ENCODE measurements around the gene HACD2.

HACD2 gene

DNA sequence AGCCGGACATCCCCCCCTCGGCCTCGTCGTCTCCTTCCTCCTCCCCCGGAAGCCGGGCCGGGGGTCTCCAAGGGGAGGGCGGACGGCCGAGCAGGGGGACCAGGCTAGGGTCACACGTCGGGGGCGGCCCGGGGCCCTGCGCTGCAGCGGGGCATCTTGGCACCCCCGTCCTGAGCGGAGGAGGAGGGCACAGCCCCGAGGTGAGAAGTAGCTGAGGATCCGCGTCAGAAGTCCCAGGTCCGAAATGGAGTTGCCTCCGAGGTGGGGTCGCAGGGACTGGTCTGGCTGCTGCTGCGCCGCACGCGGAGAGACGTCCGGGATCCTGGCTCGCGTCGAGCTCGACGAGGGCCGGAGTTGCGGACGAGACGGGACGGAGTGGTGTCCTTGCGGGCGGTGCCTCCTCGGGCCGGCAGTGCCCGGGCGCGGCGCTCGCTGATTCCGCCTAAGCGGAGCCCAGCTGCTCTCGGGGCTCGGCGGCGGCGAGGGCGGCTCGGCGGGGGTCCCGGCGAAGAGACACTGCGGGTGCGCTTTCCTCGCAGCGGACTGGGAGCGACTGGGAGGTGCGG is 136.2 kb downstream of the HACD2 start, which contains the start of gene ADCY5:
TSS of gene ADCY5 (minus strand) at position 555 of the 566 bp plus-strand sequence. CDS start at position 10, 545 bp downstream.
- DNase-seq (ENCODE audit: low read depth in 1 of 2, low spot score in 1 of 2): no peak

- DNase-seq (ENCODE audit: low read depth in 1 of 2, low spot score in 1 of 2): no peak
These were observed 136.9 kb downstream of the HACD2 start for GRCh38 chr3:123447749-123448517.

DNA sequence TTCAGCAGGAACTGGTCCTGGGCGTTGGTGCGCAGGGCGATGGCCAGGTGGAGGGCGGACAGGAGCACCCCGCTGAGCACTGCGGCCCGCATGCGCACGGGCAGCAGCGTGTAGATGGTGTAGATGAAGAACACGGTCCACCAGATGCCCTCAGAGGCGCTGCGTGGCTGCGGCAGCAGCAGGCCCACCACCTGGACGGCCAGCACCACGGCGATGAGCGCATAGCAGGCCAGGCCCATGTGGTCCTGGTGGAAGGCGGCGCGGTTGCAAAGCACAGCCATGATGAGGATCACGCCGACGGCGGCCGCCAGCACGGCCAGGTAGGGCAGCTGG is 137.5 kb downstream of the HACD2 start:
- no peak for DNase-seq (ENCODE audit: low read depth in 1 of 2, low spot score in 1 of 2)

DNA sequence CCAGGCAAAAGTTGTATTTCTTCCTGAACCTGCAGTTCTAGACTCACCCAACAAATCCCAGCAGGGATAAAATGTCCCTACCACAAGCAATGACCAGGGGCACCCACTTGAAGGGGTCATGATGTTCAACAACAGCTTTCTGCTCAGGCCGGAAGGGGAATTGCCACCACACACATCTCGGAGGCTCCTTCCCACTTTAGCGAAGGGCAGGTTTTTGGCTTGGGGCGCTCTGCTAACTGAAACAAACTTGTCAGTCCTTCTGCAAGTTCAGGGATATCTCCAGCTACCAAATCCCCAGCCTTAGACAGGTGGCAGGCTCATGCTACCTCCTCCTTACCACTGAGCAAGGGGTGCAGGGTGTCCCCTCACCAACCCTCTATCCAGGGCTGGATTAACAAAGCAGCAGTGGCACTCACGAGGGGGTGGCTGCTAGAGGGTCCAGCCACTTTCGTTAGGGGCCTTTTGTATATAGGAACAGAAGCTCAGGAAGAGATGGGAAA is 138.2 kb downstream of the HACD2 start:
- DNase-seq (ENCODE audit: low read depth in 1 of 2, low spot score in 1 of 2): no peak

GRCh38 chr3:123446210-123446609 is 138.6 kb downstream of the HACD2 start:
- DNase-seq (ENCODE audit: low read depth in 1 of 2, low spot score in 1 of 2): no peak

DNA sequence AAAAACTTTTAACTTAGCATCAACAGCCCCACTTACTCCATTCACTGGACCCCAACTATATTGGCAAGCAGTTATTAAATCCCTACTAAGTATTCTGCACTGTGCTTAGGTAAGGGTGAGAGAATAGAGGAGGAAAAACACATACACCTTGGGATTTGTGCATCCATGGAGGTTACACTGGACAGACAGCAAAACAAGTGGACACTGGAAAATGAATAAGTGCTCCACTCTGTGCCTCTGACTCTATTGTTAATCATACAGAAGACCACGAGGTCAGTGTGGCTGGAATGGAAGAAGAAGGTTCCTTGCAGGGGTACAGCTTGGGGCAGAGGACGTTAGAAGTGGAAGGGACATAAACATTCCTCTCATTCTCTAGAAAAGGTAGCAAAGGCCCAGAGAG is 139.2 kb downstream of the HACD2 start:
- DNase-seq (ENCODE audit: low read depth in 1 of 2, low spot score in 1 of 2): no peak

DNA sequence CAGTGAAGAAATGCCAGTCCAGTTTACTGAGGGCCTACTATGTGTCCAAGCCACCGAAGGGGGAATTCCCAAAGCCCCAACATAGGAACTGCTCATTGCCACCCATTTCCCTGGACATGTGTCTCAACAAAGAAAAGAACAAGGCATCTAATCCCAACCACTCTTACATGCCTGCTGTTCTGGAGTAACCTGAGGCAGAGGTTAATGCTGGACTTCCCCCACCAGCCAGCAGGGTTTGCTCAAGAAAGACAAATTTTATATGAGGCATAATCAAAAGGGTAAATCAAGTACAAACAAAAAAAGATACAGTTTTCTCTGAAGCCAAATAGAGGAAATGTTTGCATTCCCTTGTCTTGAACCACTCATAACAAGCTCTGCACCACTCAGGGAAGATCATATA is 140.1 kb downstream of the HACD2 start:
- no peak for DNase-seq (ENCODE audit: low read depth in 1 of 2, low spot score in 1 of 2)

DNA sequence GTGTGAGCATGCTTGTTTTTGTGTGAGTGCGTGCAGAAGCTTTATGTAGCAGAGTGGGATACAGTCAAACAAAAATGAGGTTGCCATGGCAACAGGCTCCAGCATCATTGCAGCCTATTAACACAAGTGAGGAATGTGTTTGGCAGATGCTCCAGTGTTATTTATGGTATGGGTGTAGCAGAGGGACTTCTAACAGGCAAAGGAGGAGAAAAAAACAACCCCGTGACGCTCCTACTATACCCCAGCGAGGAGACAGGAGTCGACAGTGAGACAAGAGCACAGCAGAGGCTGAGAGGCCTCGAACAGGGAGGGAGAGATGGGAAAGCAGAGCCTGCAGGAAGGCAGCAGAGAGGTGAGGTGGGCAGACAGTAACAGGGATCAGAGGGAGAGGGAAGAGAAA is 140.8 kb downstream of the HACD2 start:
- no peak for DNase-seq (ENCODE audit: low read depth in 1 of 2, low spot score in 1 of 2)

GRCh38 chr3:123442908-123443307 is 141.9 kb downstream of the HACD2 start:
- no peak for DNase-seq (ENCODE audit: low read depth in 1 of 2, low spot score in 1 of 2)

- no peak for DNase-seq (ENCODE audit: low read depth in 1 of 2, low spot score in 1 of 2)
These were observed 142.7 kb downstream of the HACD2 start for GRCh38 chr3:123442125-123442524.

Measured in activated T-helper 1 cell treated with anti-CD3 and anti-CD28 coated beads, Interleukin-2, amount 50 U/mL, for 16 hours (primary cell).